Fibroblast of lung (primary cell): ENCODE data around the gene PIANP.

Experiments used
- EZH2 ChIP-seq: IDR thresholded peaks from 2 replicates; pipeline ENCODE4 v1.5.1; 2012; ENCODE audit warnings: low read length, control low read depth, mild to moderate bottlenecking; ENCODE audit errors: missing control alignments
- TF ChIP-seq, protein P1 (sequence below), 2 donors: IDR thresholded peaks in 1 of 2; conservative IDR thresholded peaks in 1 of 2; 1 replicate in 1 of 2; 2 replicates in 1 of 2; pipeline ENCODE4 v1.5.1; 2011 to 2012; ENCODE audit warnings: low read length in 2 of 2, control low read depth in 1 of 2, inconsistent platforms in 1 of 2, low read depth in 1 of 2, mild to moderate bottlenecking in 1 of 2

DNA sequence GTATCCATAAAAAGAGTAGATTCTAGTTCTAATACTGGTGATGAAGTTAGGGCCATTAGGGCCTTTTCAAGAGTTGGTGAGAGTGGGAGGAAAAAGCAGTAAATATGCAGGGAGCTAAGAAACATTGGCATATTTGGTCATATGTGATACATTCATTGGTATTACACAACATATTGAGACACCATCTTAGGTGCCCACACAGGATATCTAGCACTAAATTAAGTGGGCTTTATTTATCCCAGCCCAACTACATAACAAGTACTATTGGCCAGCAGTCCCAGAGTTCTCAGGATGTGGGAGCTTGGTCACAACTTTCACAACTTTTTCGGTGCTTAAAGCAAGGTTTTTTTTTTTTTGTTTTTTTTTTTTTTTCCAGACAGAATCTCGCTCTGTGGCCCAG is 35.7 kb downstream of the PIANP start:
- TF ChIP-seq EZH2: no peak
- TF ChIP-seq, protein P1, sequence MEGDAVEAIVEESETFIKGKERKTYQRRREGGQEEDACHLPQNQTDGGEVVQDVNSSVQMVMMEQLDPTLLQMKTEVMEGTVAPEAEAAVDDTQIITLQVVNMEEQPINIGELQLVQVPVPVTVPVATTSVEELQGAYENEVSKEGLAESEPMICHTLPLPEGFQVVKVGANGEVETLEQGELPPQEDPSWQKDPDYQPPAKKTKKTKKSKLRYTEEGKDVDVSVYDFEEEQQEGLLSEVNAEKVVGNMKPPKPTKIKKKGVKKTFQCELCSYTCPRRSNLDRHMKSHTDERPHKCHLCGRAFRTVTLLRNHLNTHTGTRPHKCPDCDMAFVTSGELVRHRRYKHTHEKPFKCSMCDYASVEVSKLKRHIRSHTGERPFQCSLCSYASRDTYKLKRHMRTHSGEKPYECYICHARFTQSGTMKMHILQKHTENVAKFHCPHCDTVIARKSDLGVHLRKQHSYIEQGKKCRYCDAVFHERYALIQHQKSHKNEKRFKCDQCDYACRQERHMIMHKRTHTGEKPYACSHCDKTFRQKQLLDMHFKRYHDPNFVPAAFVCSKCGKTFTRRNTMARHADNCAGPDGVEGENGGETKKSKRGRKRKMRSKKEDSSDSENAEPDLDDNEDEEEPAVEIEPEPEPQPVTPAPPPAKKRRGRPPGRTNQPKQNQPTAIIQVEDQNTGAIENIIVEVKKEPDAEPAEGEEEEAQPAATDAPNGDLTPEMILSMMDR (conservative IDR thresholded peaks at IDR 0.05 in 1 of 2, IDR thresholded peaks at IDR 0.05 in 1 of 2; ENCODE audit: low read depth in 1 of 2, low read length in 2 of 2): no peak
